Choroid plexus epithelial cell (primary cell): ENCODE data around the gene FAM234B.

Experiments
- DNase-seq: peaks from one replicate; pipeline ENCODE4 v3.0.0-alpha.2; 2010; ENCODE audit warnings: low read depth
- H3K4me3 ChIP-seq: 2 replicates; pipeline ENCODE4 v1.5.1; 2011; ENCODE audit warnings: low read depth, mild to moderate bottlenecking, control low read depth, low read length, moderate library complexity
- CTCF ChIP-seq: conservative IDR thresholded peaks from 2 replicates; pipeline ENCODE4 v1.5.1; 2011; ENCODE audit warnings: low read depth, mild to moderate bottlenecking, control low read depth, inconsistent platforms, low read length, moderate library complexity

FAM234B gene

GRCh38 chr12:13060581-13060980 is 16.4 kb downstream of the FAM234B start:
- H3K4me3 ChIP-seq, result no peak overlapping the region
- no peak for DNase-seq
- no peak for TF ChIP-seq CTCF

- no peak overlapping the region for H3K4me3 ChIP-seq
- TF ChIP-seq CTCF, result no peak
- no peak for DNase-seq
Observed at GRCh38 chr12:13061377-13061776, 17.2 kb downstream of the FAM234B start.

- TF ChIP-seq CTCF, result no peak
- DNase-seq, result no peak
- no peak overlapping the region for H3K4me3 ChIP-seq
Observed at GRCh38 chr12:13062669-13063068, 18.5 kb downstream of the FAM234B start.

GRCh38 chr12:13066014-13066413 is 21.8 kb downstream of the FAM234B start:
- DNase-seq, result no peak
- H3K4me3 ChIP-seq, result no peak overlapping the region
- no peak for TF ChIP-seq CTCF

DNA sequence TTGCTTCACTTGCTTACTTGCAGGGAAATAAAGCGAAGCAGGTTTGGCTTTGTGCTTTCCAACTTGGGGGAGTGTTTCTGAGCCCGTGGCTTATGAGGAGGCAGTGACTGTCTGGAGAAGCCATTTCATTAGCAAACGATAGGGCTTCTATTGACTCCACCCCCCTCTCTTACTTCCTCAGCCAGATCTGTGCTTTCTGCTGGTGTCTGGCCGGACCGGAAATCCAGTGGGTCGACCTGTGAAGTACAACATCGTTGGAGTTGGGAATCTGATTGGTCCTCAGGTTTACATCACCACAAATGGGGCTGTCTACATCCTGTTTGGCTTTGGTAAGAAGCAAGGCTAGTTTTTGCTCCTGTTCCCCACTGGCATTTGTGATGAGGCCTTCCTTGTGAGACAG is 22.3 kb downstream of the FAM234B start:
- TF ChIP-seq CTCF, result no peak
- H3K4me3 ChIP-seq, result no peak overlapping the region
- DNase-seq, result no peak

DNA sequence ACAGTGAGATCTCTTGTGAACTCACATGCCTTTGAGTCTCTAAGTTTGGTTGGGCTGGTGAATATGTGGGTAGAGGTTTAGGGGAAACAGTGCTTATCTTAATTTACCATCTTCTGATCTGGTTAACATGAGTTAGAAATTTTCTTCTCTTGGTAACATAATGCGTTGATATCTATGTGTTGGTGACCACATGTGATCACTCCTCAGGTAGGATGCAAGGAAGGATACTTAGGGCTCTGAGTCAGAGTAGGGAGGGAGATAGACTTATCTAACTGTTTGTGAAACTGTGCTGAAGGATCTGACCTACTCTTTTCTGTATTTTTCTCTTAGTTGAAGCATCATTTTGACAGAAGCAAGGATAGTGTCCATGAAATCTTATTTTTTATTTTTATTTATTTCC is 23.1 kb downstream of the FAM234B start:
- TF ChIP-seq CTCF, result no peak
- no peak for DNase-seq
- H3K4me3 ChIP-seq, result no peak overlapping the region

GRCh38 chr12:13069380-13069779 is 25.2 kb downstream of the FAM234B start:
- TF ChIP-seq CTCF, result no peak
- H3K4me3 ChIP-seq, result no peak overlapping the region
- no peak for DNase-seq
